ENCODE results near the gene EVX2. TPM values are rescaled to one million over a fixed set of nuclear protein-coding genes. Genes with fewer than 3 reads are reported as not detected.

The EVX2 gene
- total RNA-seq, 1 donor from 2014 or later = not detected

- DNase-seq (ENCODE audit: low spot score, unreplicated experiment) = no peak
- Mint-ChIP-seq H3K4me1 (ENCODE audit: low read depth) (peaks cover 1% of the 10 kb centered on the region), H3K27me3 (peaks cover 100% of the 10 kb centered on the region), H3K27ac (no peak overlapping the region), H3K9me3 (ENCODE audit: low read depth) (no peaks in the 10 kb centered on the region), H3K36me3 (ENCODE audit: insufficient read depth) (no peaks in the 10 kb centered on the region), H3K4me3 (ENCODE audit: low read depth) (no peak overlapping the region)
- TF ChIP-seq CTCF (IDR thresholded peaks at IDR 0.05; ENCODE audit: unreplicated experiment) = no peak
Measured at GRCh38 chr2:176071330-176072291, 12.2 kb downstream of the EVX2 start.

- peaks cover 97% of the 10 kb centered on the region for H3K27me3 Mint-ChIP-seq
- TF ChIP-seq CTCF (IDR thresholded peaks at IDR 0.05; ENCODE audit: unreplicated experiment) = no peak
- no peak overlapping the region for H3K4me3 Mint-ChIP-seq (ENCODE audit: low read depth)
- H3K9me3 Mint-ChIP-seq (ENCODE audit: low read depth) = no peaks in the 10 kb centered on the region
- no peaks in the 10 kb centered on the region for H3K36me3 Mint-ChIP-seq (ENCODE audit: insufficient read depth)
- no peak overlapping the region for H3K27ac Mint-ChIP-seq
- DNase-seq (ENCODE audit: low spot score, unreplicated experiment) = no peak
- peaks cover 1% of the 10 kb centered on the region for H3K4me1 Mint-ChIP-seq (ENCODE audit: low read depth)
Measured at GRCh38 chr2:176068419-176068832, 15.3 kb downstream of the EVX2 start.

GRCh38 chr2:176067589-176068418, 16.0 kb downstream of the EVX2 start:
- peak overlapping the region; percentile 62 for H3K27ac Mint-ChIP-seq
- no peak for DNase-seq (ENCODE audit: low spot score, unreplicated experiment)
- no peak overlapping the region for H3K4me3 Mint-ChIP-seq (ENCODE audit: low read depth)
- H3K27me3 Mint-ChIP-seq = peaks cover 91% of the 10 kb centered on the region
- H3K9me3 Mint-ChIP-seq (ENCODE audit: low read depth) = no peaks in the 10 kb centered on the region
- no peaks in the 10 kb centered on the region for H3K36me3 Mint-ChIP-seq (ENCODE audit: insufficient read depth)
- TF ChIP-seq CTCF (IDR thresholded peaks at IDR 0.05; ENCODE audit: unreplicated experiment) = no peak
- H3K4me1 Mint-ChIP-seq (ENCODE audit: low read depth) = peaks cover 2% of the 10 kb centered on the region

- peaks cover 8% of the 10 kb centered on the region for H3K4me1 Mint-ChIP-seq (ENCODE audit: low read depth)
Measured at GRCh38 chr2:176066645-176067588, 16.8 kb downstream of the EVX2 start.

More at GRCh38 chr2:176066645-176067588, 16.8 kb downstream of the EVX2 start:
- no peaks in the 10 kb centered on the region for H3K36me3 Mint-ChIP-seq (ENCODE audit: insufficient read depth)
- TF ChIP-seq CTCF (IDR thresholded peaks at IDR 0.05; ENCODE audit: unreplicated experiment) = no peak
- peaks cover 89% of the 10 kb centered on the region for H3K27me3 Mint-ChIP-seq
- no peaks in the 10 kb centered on the region for H3K9me3 Mint-ChIP-seq (ENCODE audit: low read depth)
- H3K4me3 Mint-ChIP-seq (ENCODE audit: low read depth) = peak overlapping the region; percentile 24
- no peak for DNase-seq (ENCODE audit: low spot score, unreplicated experiment)
- H3K27ac Mint-ChIP-seq = no peak overlapping the region

All from progenitor cell of endocrine pancreas (in vitro differentiated cells).